Fibroblast of upper back skin (primary cell): ENCODE results near the gene HPDL.
A peak's percentile ranks its signal among the peaks of the same experiment; 100 is the strongest.

Experiments used
- DNase-seq: peaks from one replicate; pipeline ENCODE4 v3.0.0-alpha.2; 2013

Gene HPDL

GRCh38 chr1:45354838-45355237 lies 28.1 kb downstream of the HPDL start:
- no peak for DNase-seq

- DNase-seq: no peak
These were observed 29.0 kb downstream of the HPDL start for GRCh38 chr1:45355683-45356082.

- DNase-seq: no peak
These were observed 29.5 kb downstream of the HPDL start for GRCh38 chr1:45356186-45356585.

- peak; percentile 74 for DNase-seq
These were observed 33.3 kb downstream of the HPDL start for GRCh38 chr1:45359882-45360513.

DNA sequence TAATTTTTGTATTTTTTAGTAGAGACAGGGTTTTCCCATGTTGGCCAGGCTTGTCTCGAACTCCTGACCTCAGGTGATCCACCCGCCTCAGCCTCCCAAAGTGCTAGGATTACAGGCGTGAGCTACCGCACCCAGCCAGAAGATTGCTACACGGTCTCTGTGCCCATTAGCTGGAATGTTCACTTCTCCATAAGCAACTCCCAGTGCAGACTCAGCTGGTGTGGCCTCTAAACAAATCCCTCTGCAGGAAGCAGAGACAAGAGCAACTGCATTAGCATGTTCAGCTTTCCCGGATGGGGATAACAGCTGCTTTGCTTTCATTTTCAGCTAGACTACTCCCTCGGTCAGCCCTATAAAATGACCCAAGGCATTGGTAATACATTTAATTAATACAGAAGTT lies 34.3 kb downstream of the HPDL start:
- peak; percentile 55 for DNase-seq

GRCh38 chr1:45364294-45364693 lies 37.6 kb downstream of the HPDL start:
- no peak for DNase-seq

- no peak for DNase-seq
These were observed 38.4 kb downstream of the HPDL start for GRCh38 chr1:45365051-45365450.

- DNase-seq: no peak
These were observed 43.9 kb downstream of the HPDL start for GRCh38 chr1:45370575-45370974.

DNA sequence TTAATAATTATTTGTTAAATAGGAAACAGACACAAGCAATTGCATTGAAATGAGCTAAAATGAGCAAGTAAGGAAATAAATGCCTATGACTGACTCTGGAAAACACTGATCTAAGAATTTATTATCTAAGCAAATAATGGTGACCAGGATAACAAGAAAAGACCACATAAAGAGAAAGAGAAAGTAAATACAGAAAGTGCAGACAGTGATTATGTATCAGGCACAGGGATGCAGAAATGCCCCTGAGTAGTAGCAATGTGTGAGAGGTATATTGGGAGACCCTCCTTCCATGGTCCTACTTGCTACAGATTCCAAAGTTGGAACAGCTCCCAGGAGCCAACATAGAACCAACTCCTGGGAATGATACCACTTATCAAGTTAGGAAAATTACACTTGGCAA lies 46.9 kb downstream of the HPDL start:
- DNase-seq: no peak

DNA sequence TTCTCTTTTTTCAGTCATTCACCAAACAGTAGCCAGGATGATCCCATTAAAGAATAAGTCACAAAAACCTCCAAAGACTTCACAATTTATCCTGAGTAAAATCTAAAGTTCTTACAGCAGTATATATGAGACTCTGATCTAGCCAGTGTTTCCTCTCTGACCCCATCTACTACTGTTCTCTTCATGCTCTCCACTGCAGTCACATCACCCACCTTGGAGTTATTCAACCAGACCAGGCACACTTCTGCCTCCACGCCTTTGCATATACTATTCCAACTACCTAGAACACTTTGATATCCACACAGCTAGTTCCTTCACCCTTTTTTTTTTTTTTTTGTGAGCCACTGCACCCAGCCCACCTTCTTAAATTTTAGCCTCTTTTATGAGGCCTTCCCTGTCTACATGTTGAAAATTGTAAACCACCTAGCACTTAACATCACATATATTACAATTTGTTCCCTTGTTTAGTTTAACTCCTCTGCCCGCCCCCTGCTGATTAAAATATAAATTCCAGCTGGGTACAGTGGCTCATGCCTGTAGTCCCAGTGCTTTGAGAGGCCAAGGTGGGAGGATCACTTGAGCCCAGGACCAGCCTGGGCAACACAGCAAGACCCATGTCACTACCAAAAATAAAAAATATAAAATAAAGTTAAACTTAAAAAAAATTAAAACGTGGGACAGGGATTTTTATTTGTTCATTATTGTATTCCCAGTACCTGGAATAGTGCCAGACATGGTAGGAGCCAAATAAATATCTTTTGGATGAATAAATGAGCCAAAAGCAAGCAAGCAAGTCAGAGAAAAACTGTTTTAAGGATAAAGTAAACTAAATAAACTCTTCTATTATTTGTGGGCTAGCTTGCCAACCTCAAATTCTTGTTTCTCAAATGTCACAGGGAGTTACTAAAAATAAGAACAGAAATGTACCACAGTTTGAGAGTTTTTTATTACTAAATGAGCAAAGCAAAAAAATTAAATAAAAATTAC lies 48.7 kb downstream of the HPDL start:
- DNase-seq: no peak

GRCh38 chr1:45378184-45378583 lies 51.5 kb downstream of the HPDL start:
- no peak for DNase-seq
